DMS53 treated with DMSO at 0.1 percent for 48 hours (cell line): ENCODE measurements around the gene MAX.
A peak's percentile ranks its signal among the peaks of the same experiment; 100 is the strongest.

Experiments
- DNase-seq: peaks from one replicate; lab custom pipeline; 2025; ENCODE audit not compliant: unreplicated experiment; lab: John Stamatoyannopoulos, UW

The MAX gene

GRCh38 chr14:65074449-65075150, 27.7 kb downstream of the MAX start:
- no peak for DNase-seq

- DNase-seq = no peak
These were observed 28.6 kb downstream of the MAX start for GRCh38 chr14:65073605-65074201.

DNA sequence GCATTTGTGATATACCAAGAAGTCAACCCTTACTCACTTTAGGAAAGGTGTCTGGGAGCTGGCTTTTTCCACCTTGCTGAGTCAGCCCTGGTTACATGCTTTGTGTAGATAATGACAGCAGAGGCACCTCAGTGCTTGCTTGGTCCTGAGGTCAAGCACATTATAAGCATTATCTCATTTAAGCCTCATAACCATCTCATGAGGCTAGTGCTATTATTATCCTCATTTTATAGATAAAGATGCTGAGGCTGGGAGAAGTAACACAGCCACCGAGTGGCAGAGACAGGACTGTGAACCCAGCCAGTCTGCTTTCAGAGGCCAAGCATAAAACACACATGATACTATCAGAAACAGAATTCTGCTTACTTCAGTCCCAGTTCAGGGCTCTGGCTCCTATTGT, 29.4 kb downstream of the MAX start:
- DNase-seq = no peak

DNA sequence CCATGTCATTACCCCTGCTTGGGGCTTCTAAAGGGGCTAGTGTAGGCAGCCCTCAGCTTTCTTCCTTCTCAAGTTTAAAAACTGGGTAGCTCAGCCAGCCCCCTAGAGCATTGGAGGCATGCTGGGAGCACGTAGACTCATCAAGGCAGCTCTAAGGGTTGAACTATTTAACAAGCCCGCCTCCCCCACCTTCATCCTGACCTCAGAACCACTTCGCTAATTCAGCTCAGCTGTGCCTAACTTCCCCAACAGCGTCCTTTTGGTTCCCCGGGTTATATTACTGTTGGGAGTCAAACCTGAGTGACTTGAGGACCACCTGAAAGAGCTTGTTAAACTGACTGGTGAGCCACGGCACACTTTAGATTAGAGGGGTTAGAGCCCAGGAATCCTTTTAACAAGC, 30.1 kb downstream of the MAX start:
- DNase-seq = no peak

DNA sequence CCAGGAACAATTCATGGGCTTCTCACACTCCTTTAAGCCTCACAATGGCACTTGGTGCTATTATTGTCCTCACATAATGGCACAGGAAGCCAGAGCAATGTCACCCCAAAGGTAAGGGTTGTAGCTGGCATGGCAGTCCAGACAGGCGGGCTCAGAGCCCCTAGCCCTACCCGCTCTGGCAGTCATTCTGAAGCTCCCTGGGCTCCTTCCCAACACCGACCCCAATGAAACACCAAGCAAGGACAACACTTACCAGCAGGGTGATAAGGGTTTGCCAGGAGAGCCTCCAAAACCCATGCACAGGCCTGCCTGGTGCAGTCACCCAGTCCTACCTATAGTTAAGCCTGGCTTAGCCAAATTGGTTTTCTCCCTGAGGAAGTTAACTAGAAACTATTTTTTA, 30.8 kb downstream of the MAX start:
- DNase-seq = no peak

DNA sequence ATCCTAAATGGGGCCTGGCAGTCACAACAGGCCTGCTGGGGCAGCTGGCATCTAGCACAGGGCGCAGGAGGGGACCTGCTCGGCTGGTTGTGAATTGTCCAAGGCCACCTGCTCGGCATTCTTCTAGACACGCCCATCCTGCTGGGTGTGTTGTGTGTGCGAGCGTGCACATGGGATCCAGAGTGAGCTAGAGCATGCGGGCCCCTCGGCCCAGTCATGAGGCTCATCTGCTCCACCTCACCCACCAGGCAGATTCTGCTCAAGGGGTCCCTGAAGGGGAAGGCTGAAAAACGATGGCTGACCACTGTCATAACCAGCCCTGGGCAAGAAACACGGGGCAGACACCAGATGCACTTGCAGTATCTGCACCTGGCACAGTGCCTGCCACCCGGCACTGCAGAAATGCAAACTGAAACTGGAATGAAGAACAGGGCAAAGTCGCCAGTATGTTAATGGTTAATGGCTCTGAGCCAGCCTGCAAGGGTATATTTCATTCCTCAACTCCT, 31.8 kb downstream of the MAX start:
- peak; percentile 82 for DNase-seq

- DNase-seq = no peak
These were observed 32.4 kb downstream of the MAX start for GRCh38 chr14:65069874-65070413.

- DNase-seq = no peak
These were observed 36.6 kb downstream of the MAX start for GRCh38 chr14:65065719-65066118.

GRCh38 chr14:65062096-65063075, 39.9 kb downstream of the MAX start:
- DNase-seq = no peak

GRCh38 chr14:65057695-65058094, 44.6 kb downstream of the MAX start:
- DNase-seq = no peak

DNA sequence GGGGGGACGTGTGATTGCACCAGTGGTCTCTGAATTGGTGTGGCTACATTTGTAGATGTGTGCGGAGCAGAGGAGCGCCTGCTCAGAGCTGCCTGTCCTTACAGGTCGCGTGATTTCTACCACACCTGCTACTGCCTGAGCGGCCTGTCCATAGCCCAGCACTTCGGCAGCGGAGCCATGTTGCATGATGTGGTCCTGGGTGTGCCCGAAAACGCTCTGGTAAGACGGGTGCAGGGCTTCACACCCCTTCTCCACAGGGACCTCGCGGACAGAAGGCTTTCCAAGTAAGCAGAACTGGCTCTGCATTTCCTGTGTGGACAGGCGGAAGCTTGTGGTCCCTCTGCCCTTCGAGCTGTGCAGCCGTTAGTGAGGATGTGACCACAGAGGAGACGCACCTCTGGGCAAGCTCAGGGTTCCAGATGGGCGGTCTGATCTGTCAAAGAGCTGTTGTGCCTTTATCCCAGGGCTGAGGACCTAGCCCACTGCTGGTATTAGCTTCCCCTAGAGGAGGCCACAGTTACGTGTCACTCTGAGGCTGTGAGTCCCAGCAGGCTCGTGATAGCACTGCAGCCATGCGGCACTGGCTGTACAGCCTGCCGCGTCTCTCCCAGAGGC, 47.7 kb downstream of the MAX start:
- DNase-seq = no peak

DNA sequence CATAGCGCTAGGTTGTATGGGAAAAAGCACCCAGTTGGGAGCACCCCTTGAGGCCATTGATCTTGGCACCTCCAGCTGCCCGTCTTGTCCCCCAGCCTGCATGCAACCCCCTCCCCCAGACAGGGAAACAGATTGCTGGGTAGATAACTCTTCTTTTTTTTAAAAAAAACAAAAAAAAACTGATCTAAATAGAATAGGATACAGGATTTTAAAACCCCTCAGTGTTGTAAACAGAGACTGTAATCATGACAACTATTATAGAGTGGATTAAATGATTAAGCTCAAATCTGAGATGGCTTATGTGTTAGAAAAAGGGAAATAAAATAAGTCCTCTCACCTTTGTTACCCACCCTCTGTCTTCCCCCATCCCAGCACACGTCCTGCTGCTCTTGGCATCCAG, 48.9 kb downstream of the MAX start:
- no peak for DNase-seq

DNA sequence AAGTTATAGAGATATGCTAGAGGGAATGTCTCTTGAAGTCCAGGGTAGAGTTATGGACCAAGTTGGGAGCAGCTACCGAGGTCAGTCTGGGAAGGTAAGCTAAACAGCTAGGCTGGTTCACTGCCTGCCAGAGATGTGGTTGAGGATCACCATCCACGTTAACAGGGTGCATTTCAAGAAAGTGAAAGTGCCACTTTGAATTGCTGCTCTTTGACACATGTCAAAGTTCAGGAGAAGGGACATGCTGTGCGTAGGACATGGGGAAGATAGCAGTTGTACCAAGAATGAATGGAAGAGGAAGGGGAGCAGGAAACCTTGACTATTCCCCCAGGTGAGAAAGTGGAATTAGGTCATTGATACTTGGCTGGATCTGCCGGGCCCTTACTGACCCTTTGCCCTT, 49.5 kb downstream of the MAX start:
- no peak for DNase-seq

DNA sequence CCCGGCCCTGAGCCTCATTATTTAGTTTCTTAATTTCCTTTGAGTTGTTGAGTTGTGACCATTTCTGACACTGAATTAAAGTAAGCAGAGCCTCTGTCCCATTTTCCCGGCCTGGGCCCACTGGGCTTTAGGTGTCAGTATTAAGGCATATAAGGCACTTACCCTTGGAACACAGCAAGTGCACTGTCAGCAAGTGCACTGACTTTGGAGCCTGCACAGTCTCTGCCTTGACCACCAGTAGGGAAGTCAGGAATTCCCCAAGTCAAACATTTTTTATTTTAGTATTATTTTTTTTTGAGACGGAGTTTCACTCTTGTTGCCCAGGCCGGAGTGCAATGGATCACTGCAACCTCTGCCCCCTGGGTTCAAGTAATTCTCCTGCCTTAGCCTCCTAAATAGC, 56.6 kb downstream of the MAX start:
- DNase-seq = no peak

- no peak for DNase-seq
These were observed 57.3 kb downstream of the MAX start for GRCh38 chr14:65045006-65045405.

- no peak for DNase-seq
These were observed 57.7 kb downstream of the MAX start for GRCh38 chr14:65044596-65044959.

DNA sequence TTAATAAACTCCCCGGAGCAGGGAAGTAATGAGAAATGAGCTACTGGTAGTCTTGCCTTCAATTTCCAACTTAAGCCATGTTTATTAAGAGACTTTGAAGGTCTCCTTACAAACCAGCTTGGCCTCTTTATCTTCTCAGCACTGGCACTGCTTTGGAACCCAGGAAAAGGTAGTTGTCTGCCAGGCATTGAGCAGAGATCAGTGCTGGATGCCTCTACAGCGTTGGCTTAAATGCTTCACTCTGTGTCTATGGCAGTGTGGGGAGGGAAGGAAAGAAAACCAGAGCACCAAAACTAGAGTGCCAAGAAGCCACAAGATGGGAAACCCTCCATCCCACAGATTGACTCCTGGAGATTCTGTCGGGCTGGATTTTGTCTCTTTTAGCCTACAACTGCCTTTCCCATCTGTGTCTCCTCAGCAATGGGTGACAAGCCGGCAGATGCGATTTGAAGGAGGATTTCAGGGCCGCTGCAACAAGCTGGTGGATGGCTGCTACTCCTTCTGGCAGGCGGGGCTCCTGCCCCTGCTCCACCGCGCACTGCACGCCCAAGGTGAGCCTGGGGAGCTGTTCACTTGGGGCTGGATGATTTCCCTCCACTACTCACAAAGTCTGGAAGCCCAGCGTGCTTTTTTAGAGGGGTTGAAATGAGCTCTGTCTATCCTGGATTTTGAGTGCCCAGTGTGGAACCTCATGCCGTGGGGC, 58.3 kb downstream of the MAX start:
- DNase-seq = no peak

- no peak for DNase-seq
These were observed 59.5 kb downstream of the MAX start for GRCh38 chr14:65042731-65043372.

GRCh38 chr14:65042296-65042695, 60.0 kb downstream of the MAX start:
- no peak for DNase-seq

DNA sequence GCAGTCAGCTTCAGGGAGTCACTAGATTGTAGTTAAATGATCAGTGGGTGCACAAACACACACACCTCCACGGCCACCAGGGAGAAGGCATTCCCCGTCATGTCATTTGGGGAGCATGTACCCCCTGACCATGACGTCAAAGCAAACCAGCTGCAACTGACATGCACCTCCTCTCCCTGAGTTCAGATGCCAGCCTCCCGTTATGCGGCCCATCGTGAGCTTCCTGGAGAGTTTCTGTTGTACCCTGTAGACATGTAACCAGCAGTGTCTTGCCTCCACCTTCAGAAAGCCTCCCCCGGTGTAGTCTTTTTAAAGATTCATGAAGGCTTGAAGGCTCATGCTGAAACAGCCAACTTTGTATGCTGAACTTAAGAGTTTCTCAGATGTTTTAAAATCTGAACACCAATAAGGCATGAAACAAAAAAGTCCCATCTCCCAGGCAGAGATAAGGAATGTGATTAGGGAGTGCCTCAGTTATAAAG, 60.8 kb downstream of the MAX start:
- DNase-seq = no peak
